Astrocyte of the cerebellum (primary cell): ENCODE results near the gene GLRX5.

Experiments used
- DNase-seq: peaks from one replicate; pipeline ENCODE4 v3.0.0-alpha.2; 2011; ENCODE audit warnings: low read depth
- H3K4me3 ChIP-seq: 2 replicates; pipeline ENCODE4 v1.5.1; 2011; ENCODE audit warnings: mild to moderate bottlenecking, low read depth, low read length, moderate library complexity
- in situ Hi-C: cut with HindIII; loops from 2 replicates; pipeline ENCODE4 v1.10.0; 2017; ENCODE audit warnings: low sequenced_read_pairs
- TF ChIP-seq, protein P1 (sequence below): IDR thresholded peaks from 2 replicates; pipeline ENCODE4 v1.5.1; 2012; ENCODE audit warnings: low read length, low read depth, moderate library complexity, mild to moderate bottlenecking; ENCODE audit errors: missing control alignments

The GLRX5 gene

DNA sequence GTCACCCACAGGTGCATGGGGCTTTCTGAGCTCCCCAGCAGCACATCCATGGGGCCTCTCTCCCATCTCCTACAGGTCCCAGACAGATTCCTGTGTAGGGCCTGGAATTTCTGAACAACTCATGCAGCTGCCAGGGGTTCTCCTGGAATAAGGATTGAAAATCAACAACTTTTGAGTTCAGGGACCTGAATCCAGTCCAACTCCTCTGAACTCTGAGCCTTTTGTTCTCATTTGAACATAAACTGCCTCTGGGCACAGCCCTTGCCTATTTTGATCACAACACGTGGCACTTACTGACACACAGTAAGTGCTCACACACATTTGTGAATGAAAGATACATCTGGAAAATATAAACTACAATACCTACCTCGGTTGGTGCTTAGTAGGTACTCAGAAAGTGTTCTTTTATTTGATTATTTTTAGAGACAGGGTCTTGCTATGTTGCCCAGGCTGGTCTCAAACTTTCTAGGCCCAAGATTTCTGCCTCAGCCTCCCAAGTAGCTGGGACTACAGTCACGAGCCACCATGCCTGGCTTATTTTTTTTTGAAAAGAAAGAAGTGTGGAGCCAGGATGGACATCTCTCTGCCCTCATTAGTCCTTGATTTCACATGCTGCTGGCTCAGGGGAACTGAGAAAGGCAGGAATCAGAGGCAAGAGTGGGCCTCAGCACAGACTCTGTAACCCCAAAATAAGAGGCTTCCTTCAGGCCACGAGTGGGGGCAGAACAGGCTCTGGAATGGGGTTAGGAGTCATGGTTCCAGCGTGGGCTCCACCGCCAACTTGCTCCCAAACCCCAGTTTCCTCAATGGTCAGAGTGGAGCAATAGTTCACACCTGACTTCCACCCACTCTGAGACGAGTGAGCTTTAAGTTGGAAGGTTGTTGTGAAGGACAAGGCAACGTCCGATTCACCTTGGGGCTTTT, 45.4 kb upstream of the GLRX5 start:
- in situ Hi-C loops, result no loop called here
- DNase-seq, result no peak
- no peak overlapping the region for H3K4me3 ChIP-seq
- TF ChIP-seq, protein P1, sequence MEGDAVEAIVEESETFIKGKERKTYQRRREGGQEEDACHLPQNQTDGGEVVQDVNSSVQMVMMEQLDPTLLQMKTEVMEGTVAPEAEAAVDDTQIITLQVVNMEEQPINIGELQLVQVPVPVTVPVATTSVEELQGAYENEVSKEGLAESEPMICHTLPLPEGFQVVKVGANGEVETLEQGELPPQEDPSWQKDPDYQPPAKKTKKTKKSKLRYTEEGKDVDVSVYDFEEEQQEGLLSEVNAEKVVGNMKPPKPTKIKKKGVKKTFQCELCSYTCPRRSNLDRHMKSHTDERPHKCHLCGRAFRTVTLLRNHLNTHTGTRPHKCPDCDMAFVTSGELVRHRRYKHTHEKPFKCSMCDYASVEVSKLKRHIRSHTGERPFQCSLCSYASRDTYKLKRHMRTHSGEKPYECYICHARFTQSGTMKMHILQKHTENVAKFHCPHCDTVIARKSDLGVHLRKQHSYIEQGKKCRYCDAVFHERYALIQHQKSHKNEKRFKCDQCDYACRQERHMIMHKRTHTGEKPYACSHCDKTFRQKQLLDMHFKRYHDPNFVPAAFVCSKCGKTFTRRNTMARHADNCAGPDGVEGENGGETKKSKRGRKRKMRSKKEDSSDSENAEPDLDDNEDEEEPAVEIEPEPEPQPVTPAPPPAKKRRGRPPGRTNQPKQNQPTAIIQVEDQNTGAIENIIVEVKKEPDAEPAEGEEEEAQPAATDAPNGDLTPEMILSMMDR, result no peak

DNA sequence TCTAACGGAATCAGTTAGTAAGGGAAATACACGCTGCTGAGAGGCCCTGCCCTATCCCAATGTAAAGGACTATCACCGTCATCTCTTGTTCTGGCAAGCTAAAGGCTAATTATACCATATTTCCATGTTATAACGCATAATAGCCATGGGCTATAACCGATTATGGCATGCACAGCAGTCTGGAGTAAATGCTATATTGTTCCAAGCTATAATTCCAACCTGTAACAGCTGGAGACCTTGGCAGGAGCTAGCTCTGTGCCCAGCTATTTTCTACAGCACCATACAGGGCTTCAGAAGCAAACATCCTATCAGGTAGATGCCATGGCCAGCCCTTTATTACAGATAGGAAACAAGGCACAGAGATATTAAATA, 44.7 kb upstream of the GLRX5 start:
- no peak overlapping the region for H3K4me3 ChIP-seq
- TF ChIP-seq, protein P1, result no peak
- in situ Hi-C loops, result no loop called here
- DNase-seq, result no peak

DNA sequence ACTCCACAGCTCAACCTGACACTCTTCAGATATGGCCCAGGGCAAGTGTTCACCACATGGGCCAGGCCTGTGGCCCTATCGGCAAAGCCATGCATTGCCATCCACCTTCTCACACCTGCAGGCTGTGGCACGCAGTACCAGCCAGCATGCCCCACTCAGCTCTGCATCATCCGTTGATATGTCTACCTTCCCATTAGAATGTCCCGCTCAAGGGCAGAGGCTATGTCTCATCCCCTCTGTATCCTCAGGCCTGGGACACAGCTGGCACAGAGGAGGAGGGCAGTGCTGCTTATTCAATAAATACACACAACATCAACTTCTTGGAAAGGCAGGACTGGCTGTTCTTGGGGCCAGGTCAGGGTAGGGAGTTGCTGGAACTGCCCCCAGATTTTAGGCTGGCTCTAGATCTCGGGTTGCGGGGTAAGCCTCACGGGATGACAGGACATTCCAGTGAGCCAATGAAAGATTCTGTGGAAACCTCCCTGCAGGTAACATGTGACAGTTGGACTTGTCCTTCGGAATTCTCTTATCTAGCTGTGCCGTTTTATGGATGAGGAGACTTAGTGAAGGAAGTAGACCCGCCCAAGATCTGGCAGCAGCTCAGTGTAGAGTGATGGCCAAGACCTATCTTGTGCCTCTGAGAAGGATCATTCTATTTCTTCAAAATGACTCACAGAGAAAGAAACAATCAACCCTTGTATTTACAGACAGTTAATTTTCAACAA, 44.0 kb upstream of the GLRX5 start:
- no peak overlapping the region for H3K4me3 ChIP-seq
- TF ChIP-seq, protein P1, result no peak
- in situ Hi-C loops, result no loop called here
- DNase-seq, result no peak

DNA sequence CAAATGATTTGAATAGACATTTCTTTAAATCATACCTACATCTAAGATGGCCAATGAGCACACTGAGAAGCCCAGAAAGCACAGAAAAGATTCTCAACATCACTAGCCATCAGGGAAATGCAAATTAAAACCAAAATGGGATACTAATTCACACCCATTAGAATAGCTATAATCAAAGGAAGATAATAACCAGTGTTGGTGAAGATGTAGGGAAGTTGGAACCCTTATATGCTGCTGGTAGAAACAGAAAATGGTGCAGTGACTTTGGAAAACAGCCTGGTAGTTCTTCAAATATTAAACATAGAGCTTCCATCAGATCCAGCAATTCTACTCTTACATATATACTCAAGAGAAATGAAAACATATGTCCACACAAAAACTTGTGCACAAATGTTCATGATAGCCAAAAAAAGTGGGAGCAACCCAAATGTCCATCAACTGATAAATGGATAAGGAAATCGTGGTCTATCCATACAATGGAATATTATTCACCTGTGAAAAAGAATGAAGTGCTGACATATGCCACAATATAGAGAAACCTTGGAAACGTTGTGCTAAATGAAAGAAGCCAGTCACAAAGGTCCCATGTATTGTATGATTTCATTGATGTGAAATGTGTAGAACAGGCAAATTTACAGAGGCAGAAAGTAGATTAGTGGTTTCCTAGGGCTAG, 42.8 kb upstream of the GLRX5 start:
- DNase-seq, result no peak
- TF ChIP-seq, protein P1, result no peak
- no peak overlapping the region for H3K4me3 ChIP-seq
- in situ Hi-C loops, result no loop called here

DNA sequence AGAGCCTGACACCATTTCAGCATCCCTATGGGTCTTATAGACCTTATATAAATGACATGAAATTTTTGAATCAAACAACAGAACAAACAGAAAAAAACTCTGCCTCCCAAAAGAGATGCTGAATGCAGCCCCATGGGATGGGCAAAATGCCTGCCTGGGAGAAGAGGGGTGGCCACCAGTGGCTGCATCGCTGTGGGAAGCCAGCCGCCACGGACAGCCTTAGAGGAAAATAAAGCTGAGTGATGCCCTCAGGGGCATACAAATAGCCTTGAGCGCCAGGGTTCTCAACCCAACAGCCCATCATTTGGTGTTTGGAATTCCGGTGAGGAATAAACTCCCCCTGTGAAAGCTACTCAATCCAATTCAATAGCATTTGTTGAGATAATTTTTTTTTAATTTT, 41.3 kb upstream of the GLRX5 start:
- H3K4me3 ChIP-seq, result no peak overlapping the region
- in situ Hi-C loops, result no loop called here
- DNase-seq, result no peak
- TF ChIP-seq, protein P1, result no peak

DNA sequence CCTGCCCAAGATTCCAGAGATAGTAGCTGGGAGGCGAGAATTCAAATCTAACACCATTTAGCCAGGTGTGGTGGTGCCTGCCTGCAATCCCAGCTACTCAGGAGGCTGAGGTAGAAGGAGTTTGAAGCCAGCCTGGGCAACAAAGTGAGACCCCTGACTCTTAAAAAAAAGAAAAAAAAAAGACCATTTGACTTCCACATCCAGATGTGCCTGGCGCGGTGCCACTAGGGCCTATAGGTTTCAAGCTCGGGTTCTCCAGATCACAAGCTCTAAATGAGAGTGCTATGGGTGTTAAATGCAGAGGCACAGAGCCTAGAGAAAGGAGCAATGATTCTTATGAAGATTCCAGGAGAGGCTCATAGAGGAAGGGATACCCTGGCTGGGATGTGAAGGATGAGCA, 40.9 kb upstream of the GLRX5 start:
- no peak for DNase-seq
- TF ChIP-seq, protein P1, result no peak
- no peak overlapping the region for H3K4me3 ChIP-seq
- in situ Hi-C loops, result no loop called here
